Measurements from ENCODE around the gene EFHC1. TPM values are rescaled to one million over a fixed set of nuclear protein-coding genes. Genes with fewer than 3 reads are reported as not detected.
A peak's percentile ranks its signal among the peaks of the same experiment; 100 is the strongest.

EFHC1 gene
- total RNA-seq, 1 experiment from 2014 or later = 12.4 TPM

- no TSS peak for BruUV-seq (replicated peaks)
- DNase-seq (ENCODE audit: low read depth, low spot score) (no peak), ATAC-seq (no peak)
- H3K9me3 ChIP-seq (ENCODE audit: control insufficient read depth in 1 of 2, insufficient read depth in 1 of 2, low read depth in 1 of 2, low read length in 2 of 2) = no peaks in the 10 kb centered on the region
- peaks cover 27 to 36% of the 10 kb centered on the region in 2 experiments for H3K4me1 ChIP-seq (ENCODE audit: control insufficient read depth in 1 of 2, insufficient read depth in 2 of 2, low read length in 2 of 2)
- no peaks in the 10 kb centered on the region for H3K27me3 ChIP-seq (ENCODE audit: insufficient read depth, low read length)
- H3K4me2 ChIP-seq (ENCODE audit: low read length) = peak overlapping the region; percentile 77
- intact Hi-C loops (cut with micrococcal nuclease) = loop anchor here (5.0 kb wide), 1 partner anchor 160 kb away; no protein-coding TSS in a partner anchor
- ChIA-PET CTCF (no interaction called here), RAD21 (ENCODE audit: low non-redundant PET in 1 of 2, low total read pairs in 2 of 2, uncharacterized antibody in 2 of 2, unreplicated experiment in 2 of 2) (no interaction called here), POLR2A (no interaction called here)
- H3K79me2 ChIP-seq (ENCODE audit: insufficient read depth, low read length) = no peaks in the 10 kb centered on the region
- H4K20me1 ChIP-seq (ENCODE audit: insufficient read depth) = no peaks in the 10 kb centered on the region
- TF ChIP-seq RAD21 (IDR thresholded peaks at IDR 0.05; ENCODE audit: low read depth) = no peak
- no peak for TF ChIP-seq CTCF (IDR thresholded peaks at IDR 0.05 in 2 of 3, conservative IDR thresholded peaks at IDR 0.05 in 1 of 3; ENCODE audit: borderline replicate concordance in 1 of 3, insufficient read depth in 1 of 3, low read depth in 2 of 3, low read length in 2 of 3)
- no peak for TF ChIP-seq ELF1 (IDR thresholded peaks at IDR 0.05; ENCODE audit: borderline replicate concordance, low read depth)
- no peak for TF ChIP-seq FOSL1 (IDR thresholded peaks at IDR 0.05; ENCODE audit: low read depth)
- no peak for TF ChIP-seq EZH2phosphoT487 (IDR thresholded peaks at IDR 0.05; ENCODE audit: borderline replicate concordance)
- no peak for TF ChIP-seq MAX (IDR thresholded peaks at IDR 0.05)
- TF ChIP-seq CEBPB (IDR thresholded peaks at IDR 0.05; ENCODE audit: low read depth) = no peak
- TF ChIP-seq TCF7L2 (IDR thresholded peaks at IDR 0.05; ENCODE audit: borderline replicate concordance, extremely low read depth, insufficient read depth, insufficient read length) = no peak
- no peak for TF ChIP-seq EGR1 (IDR thresholded peaks at IDR 0.05; ENCODE audit: low read depth)
- no peak for TF ChIP-seq REST (IDR thresholded peaks at IDR 0.05; ENCODE audit: low read depth)
- peak overlapping the region; percentile 66 for H3K9ac ChIP-seq (ENCODE audit: low read length)
- no peak overlapping the region for H3K27ac ChIP-seq (ENCODE audit: low read depth, low read length)
- H3K4me3 ChIP-seq (replicated peaks in 1 of 2; ENCODE audit: low read depth in 1 of 2, low read length in 2 of 2) = no peak overlapping the region
- H2AFZ ChIP-seq (ENCODE audit: low read depth, low read length, poor library complexity, severe bottlenecking) = no peak overlapping the region
- peaks cover 3 to 12% of the 10 kb centered on the region in 2 experiments; a peak in 2 of 4 replicates for H3K36me3 ChIP-seq (ENCODE audit: control insufficient read depth in 1 of 2, insufficient read depth in 2 of 2, low read length in 2 of 2)
- no peaks in the 10 kb centered on the region for H3K9me2 ChIP-seq (ENCODE audit: insufficient read depth)
These were observed 82.3 kb downstream of the EFHC1 start for GRCh38 chr6:52502306-52503029.

All from HCT116 (cell line).